Stimulated activated CD8-positive, alpha-beta memory T cell treated with anti-CD3 and anti-CD28 coated beads, Interleukin-2, amount 100 ng/mL, for 48 hours (primary cell): ENCODE results near the gene BCL7B.
"Not testable (repeated sequence)": the region's sequence is repeated elsewhere in the genome, so short reads cannot be mapped to it uniquely, and the experiment has no call there.

ENCODE experiments used
- DNase-seq, 2 donors: peaks; one replicate each; pipeline ENCODE4 v3.0.0-alpha.2; 2020; ENCODE audit warnings: low read depth in 2 of 2

Gene BCL7B

DNA sequence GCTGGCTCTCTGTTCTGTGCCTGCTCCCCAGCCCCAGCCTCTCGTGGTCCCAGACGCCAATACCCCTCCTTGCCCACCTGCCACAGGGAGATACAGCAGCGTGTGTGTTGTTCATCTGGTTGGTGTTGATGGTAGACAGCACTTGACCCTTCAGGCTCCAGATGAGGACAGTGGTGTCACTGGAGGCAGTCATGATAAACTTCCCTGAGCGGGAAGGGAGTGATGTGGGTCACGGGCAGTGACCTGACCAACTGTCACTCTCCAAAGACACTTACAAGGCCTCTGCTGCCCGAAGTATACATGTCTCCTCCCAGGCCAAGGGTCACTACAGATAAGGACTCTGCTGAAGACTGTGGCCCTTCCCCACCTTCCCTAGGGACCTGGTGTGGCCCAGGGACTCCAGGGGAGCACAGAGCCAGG lies 15.3 kb upstream of the BCL7B start:
- no peak for DNase-seq

DNA sequence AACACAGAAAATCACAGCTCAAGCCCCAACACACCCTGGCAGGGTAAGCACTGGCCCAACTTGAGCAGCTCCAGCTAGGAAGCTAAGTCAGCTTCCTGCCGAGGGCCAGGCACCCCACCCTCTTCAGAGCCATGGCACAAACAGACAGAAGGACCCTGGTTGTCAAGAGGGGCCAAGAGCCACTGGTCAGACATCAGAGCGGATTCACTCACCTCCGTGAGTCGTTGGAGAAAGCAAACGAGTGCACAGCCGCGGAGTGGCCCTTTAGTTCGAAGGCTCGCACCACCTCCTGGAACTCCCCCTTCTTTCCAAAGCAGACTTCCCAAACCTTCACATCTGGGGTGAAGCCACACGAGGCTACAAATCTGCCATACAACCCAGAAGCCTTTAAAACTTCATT lies 13.5 kb upstream of the BCL7B start:
- no peak for DNase-seq

DNA sequence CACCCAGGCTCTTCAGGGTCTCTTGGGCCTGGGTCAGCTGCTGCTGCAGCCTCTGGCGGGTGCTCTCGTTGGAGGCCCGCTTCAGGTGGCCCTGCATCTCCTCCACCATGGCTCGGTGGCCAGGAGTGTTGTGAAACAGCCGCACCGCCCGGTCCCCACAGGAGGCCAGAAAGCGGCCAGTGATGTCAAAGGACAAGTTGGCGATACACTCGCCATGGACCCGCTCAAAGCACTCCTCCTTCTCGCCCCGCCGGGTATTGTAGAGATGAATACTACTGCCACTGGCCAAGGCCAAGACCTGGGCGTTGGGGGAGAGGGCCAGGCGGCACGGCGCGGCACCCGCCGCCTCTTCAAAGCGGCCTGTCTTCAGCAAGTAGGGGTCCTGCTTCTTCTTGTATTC lies 13.0 kb upstream of the BCL7B start:
- no peak for DNase-seq

DNA sequence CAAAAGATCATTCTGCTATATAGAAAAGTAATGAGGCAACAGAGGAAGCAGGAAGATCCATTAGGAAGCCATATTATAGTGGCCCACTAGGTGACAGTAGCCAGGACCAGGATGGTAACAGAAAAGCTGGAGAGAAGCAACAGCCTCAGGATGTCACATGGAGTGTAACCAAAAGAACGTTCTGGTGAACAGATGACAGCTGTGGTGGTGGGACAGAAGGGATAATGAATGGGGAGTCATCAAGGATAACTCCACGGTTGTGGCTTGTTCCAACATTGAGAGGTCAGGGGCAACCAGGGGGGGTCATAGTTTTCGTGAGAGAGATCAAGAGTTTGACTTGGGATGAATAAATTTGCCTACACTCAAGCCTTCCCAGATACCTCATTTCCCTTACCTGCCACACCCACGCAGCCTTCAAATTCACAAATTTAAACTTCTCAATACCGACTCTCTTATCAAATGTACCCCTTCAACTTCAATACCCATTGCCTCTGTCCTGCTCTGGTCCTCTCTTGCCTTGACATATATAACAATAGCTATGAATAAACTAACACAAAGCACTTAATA lies 11.6 kb upstream of the BCL7B start:
- no peak for DNase-seq

DNA sequence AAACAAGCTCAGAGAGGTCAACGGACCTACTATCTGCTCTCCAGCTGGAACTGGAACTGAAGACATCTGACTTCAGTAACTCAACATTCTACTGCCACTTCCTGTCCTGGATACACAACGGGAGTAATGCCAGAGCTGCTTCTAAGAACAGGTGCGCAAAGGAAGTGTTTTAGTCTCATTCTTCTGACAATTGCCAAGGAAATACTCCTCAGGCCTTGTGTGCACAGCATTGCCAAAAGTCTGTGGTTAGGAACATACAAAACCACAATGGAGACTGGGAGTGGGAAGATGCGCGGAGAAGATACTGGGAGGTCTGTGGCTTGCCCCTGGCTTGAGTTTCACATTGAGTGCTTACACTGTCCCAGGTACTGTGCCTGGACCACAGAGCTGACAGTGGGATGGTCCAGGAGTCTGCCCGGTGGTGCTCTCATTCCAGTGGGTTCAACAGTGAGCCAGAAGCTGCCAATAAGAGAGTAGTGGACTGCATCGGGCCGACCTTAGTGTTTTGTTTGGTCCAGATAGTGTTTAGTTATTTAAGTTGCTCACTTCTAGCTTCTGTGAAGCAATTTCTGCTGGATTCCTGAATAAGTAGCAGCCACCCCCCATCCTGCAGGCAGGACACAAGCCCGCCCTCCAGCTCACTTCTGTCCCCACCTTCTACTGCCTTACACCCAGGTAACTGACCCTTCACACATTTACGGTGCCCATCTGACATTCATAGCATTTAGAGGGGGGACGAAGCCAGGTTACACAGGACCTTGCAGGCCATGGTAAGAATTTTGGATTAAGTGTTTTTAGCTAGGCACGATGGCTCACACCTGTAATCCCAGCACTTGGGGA lies 10.6 kb upstream of the BCL7B start:
- DNase-seq = no peak

DNA sequence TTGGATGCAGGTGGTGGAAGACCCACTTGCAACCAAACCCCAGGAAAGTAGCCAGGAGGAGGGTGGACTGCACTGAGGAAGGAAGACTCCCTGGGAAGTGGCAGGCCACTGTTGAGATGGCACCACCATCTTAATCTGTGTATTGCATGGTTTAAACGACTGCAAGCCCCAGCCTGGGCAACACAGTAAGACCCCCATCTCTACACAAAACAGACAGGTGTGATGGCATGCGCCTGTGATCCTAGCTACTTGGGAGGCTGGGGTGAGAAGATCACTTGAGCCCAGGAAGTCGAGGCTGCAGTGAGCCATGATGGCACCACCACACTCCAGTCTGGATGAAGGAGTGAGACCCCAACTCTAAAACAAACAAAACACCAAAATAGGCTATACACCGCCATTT lies 9.7 kb upstream of the BCL7B start:
- no peak for DNase-seq

DNA sequence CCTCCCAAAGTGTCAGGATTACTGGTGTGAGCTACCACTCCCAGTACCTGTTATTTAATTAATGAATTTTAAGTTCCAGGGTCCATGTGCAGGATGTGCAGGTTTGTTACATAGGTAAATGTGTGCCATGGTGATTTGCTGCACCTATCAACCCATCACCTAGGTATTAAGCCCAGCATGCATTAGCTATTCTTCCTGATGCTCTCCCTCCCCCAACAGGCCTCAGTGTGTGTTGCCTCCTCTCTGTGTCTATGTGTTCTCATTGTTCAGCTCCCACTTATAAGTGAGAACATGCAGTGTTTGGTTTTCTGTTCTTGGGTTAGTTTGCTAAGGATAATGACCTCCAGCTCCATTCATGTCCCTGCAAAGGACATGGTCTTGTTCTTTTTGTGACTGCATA lies 8.9 kb upstream of the BCL7B start:
- DNase-seq = not testable (repeated sequence)

DNA sequence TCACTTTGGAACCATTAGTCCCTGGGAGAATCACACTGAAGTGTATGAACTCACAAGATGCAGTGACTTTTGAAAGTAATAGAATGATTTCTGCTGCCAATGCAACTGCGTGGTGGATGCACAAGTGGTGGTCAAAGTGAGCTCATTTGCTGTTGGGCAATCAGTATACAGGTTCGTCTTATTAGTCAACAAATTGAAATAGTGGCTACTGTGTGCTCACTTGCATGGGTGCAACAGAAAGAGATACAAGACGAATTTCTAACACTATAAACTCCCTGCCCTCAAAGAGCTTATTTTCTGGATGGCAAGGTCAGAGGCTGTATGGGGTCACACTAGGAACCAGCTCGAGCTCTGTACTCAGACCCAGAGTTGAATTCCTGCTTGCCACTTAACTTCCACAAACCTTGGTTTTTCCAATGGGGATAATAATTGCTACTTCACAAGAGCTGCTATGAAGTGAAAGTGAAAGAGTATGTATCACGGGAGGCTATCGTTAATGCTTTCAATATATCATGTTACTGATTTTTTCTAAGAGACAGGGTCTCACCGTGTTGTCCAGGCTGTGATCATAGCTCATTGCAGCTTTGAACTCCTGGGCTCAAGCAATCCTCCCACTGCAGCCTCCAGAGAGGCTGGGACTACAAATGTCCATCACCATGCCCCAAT lies 8.3 kb upstream of the BCL7B start:
- DNase-seq = no peak

DNA sequence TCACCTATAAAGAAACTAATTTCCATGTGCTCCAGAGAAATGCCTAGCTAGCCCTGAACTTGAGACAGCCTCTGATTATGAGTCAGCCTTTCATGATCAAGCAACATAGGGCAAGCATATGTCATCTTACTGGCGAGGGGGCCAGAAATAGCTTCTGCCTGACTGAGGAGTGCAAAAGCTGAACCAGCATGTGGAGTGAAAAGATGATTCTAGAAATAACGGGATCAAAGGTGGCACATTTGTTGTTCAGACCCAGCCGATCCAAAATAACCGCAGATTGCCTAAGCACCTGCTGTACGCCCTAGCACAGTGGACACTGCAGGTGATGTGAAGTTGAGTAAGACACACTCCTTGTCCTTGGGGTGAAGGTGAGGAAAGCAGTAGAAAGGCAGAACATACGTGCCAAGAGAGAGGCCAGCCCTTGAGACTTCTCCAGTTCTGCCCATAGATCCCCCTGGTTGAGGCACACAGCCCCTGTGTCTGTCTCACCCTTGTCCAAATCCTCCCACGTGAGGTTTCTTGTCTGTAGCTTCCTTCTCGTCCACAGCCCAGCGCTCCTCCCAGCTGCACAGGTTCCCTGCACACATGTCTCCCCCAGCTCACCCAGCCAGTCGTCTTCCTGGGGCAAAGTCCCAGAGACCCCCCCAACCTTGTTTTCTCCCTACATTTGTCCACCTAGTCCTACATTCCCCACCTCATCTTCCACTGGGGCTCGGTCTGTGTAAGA lies 2.8 kb upstream of the BCL7B start:
- no peak for DNase-seq

DNA sequence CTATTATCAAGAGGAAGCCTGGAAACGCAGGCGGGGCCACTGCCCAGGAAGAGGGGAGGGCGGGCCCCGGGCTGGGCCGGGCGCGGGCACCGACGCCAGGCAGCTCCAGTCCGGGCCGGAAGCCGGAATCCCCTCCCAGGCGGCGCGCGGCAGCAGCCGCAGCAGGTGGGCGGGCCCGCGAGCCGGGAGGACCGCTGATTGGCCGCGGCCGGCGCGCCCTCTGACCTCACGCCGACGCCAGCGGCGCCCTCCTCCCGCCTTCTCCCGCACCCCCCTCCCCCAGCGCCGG lies 438 bp downstream of the BCL7B start:
- DNase-seq = peak; percentile 86 to 92

DNA sequence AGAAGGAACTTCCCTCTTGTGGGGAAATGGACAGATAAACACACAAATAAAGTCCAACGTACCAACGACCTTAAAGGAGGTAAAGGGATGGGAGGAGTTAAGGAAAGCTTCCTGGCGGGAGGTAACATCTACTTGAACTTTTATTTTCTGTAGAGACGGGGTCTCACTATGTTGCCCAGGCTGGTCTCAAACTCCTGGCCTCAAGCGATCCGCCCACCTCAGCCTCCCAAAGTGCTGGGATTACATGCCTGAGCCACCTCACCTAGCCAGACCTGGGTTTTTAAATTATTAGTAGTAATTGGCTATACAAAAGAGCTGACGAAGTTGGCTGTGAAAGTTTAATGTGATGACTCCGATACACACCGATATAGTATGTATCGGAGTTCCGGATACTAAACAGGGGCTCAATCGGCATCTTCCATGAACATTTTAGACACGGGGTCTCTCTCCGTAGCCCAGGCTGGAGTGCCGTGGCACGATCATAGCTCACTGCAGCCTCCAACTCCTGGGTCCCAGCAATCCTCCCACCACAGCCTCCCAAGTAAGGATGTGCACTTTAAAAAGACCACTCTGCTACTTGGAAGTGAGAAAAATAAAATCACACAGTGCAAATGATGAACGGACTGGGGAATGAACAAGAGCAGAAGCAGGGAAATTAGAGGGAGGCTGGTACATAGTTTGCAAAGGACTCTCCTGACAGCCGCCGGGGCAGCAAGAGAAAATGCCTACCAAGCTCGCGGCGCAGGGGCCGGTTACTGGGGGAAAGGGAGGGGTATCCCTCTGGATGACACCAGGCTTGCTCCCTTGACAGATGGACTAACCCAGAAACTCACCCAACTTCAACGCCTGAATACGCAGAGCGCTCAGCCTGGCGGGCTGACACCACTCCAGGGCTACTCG lies 1.0 kb downstream of the BCL7B start:
- no peak for DNase-seq

DNA sequence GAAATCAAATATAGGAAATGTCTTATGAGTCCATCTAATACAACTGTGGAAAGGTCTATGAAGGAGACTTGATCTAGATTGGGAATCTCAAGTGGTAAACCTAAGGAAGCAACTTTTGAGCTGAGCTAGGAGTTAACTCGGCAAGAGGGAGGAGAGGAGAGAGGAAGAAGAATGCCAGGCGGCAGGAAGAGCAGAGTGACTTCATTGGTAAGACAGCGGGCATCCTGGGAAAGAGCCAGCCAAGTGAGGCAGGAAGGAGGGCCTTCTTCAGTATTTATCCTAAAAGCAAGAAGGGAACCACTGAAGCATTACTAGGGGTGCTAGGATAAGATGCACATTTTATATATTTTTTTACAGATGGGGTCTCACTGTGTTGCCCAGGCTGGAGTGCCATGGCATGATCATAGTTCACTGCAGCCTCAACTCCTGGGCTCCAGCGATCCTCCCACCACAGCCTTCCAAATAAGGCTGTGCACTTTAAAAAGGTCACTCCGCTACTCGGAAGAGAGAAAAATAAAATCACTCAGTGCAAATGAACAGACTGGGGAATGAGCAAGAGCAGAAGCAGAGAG lies 2.0 kb downstream of the BCL7B start:
- DNase-seq = no peak

DNA sequence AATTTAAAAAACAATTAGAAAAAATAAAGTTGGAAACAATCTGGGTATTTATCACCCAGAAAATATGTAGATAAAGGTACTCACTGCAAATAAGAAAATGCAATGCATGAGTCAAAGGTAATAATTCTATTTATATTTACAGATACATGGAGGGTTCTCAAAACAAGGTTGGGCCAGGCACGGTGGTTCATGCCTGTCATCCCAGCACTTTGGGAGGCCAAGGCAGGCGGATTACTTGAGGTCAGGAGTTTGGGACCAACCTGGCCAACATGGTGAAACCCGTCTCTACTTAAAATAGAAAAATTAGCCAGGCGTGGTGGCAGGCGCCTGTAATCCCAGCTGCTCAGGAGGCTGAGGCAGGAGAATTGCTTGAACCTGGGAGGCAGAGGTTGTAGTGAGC lies 7.4 kb downstream of the BCL7B start:
- not testable (repeated sequence) for DNase-seq

DNA sequence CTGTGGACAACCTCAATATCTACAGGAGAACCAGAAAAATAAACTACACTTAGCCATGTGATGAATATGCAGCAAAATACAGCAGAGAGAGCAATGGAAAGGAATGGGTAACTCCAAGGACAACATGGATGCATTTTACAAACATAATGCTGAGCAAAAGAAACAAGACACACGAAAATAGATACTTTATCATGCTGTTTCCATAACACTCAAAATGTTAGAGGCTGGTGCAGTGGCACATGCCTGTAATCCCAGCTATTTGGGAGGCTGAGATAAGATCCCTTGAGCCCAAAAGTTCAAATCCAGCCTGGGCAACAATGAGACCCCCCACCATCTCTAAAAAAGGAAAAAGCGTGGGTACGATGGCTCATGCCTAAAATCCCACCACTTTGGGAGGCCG lies 8.3 kb downstream of the BCL7B start:
- DNase-seq = no peak

DNA sequence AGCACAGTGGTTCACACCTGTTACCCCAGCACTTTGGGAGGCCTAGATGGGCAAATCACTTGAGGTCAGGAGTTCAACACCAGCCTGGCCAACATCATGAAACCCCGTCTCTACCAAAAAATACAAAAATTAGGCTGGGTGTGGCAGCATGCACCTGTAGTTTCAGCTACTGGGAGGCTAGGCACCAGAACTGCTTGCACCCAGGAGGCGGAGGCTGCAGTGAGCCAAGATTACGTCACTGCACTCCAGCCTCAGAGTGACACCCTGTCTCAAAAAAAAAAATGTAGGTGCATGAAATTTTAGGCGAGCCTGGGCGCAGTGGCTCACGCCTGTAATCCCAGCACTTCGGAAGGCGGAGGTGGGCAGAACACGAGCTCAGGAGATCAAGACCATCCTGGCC lies 9.6 kb downstream of the BCL7B start:
- no peak for DNase-seq

DNA sequence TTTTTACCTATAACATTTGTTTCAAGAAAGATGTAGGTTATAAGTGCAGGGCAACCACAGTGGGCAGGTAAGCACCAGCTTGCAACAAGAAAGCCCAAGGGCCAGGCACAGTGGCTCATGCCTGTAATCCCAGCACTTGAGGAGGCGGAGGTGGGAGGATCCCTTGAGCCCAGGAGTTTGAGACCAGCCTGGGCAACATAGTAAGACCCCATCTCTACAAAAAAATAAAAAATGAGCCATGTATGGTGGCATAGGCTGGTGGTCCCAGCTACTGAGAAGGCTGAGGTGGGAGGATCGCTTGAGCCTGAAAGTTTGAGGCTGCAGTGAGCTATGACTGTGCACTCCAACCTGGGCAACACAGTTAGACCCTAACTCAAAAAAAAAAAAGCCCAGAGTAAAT lies 12.8 kb downstream of the BCL7B start:
- no peak for DNase-seq

DNA sequence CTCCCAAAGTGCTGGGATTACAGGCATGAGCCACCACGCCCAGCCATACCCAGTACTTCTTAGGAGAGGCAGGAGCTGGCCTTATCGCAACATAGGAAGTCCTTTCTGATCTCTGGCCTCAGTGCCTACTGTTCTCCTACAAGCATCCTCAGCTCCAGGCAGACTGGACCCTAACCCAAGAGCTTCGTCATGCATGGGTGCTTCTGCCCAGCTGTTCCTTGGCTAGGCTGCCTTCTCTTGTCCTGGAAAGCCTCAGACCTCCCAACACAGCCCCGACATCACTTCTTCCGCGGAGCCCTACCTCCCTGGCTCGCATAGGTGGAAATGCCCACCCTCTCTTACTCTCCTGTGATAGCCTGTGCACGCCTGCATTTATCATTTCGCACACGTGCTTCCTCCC lies 15.8 kb downstream of the BCL7B start:
- DNase-seq = no peak

DNA sequence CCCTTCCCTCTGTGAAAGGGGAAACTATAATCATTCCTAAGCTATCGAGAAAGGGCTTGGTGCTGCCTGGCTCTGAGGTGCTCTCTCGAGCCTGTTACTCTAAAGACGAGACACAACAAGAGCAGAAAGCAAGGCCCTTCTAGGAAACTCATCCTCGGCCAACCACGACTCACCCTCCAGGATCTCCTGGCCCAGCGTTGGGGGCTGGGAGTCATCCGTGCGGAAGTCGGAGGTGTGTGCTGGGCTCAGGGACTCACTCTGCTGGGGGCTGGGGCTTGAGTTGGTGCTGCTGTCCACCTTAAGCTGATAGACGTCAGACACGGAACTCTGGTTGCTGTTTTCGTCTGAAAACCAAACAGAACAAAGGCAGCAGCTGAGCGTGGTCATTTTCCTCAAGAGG lies 17.8 kb downstream of the BCL7B start:
- DNase-seq = no peak

DNA sequence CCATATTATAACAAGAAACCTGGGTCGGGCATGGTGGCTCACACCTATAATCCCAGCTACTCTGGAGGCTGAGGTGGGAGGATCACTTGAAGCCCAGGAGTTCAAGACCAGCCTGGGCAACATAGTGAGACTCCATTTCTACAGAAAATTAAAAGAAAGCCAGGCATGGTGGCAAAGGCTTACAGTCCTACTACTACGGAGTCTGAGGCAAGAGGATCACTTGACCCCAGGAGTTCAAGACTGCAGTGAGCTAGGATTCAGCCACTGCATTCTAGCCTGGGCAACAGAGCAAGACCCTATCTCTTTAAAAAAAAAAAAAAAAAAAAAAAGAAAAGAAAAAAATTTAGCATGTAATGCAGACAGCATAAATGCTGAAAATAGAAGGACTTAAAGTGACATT lies 19.0 kb downstream of the BCL7B start:
- DNase-seq = not testable (repeated sequence)

DNA sequence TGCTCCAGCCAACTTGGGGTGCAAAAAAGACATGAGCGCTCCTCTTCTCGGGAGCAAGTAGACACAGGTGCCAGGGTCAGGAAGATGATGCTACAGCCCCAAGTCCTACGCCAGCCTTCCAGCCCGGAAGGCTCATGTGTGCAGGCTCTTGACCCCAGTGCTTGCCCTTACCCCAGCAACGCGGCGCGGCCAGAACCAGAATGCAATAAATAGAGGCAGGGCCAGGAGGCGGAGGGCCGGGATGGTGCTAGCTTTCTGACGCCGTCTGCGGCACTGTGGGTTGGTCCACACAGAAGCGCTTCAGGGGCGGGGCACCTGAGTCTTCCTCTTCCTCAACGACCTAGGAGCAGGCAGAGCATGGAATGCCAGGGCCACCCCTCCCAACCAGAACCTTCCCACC lies 20.4 kb downstream of the BCL7B start:
- no peak for DNase-seq

DNA sequence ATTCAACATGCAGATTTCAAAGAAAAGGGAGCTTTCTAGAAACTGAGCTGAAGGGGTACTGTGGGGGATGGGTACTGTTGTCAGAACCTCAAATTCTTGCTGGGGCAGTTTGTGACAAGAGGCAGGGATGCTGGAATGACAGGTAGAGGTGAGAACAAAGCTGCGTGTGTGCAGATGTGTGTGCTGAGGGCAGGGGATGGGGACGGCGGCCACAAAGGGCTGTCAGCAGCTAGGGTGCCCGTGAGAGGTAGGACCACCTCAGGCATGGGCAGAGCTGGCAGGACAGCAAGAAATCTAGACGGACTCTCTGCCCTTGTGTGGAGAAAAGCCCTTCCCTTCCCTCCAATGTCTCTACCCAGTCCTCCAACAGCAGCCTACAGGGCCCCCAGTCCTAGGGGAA lies 21.0 kb downstream of the BCL7B start:
- DNase-seq = no peak
